ENCODE measurements around the gene ZCCHC8. TPM values are rescaled to one million over a fixed set of nuclear protein-coding genes. Genes with fewer than 3 reads are reported as not detected.

The ZCCHC8 gene
- polyA plus RNA-seq = 3.1 and 5.3 TPM in 2 replicates

GRCh38 chr12:122500685-122501488 is at the start of gene ZCCHC8:
Gene ZCCHC8 (minus strand): TSS chr12:122500932. CDS start chr12:122500840, 92 bp downstream.

GRCh38 chr12:122526683-122527477 is 26.1 kb upstream of the ZCCHC8 start, which contains the start of the genes KNTC1 and RSRC2:
Gene KNTC1 (plus strand): TSS chr12:122527249. CDS start chr12:122530064, 2,815 bp downstream.
Gene RSRC2 (minus strand): TSS chr12:122526936. CDS start chr12:122526853, 83 bp downstream.

GRCh38 chr12:122421821-122422729 is 78.7 kb downstream of the ZCCHC8 start, which contains the start of gene CLIP1:
Gene CLIP1 (minus strand): TSS chr12:122422669. CDS start chr12:122380452, 42,217 bp downstream.

Other genes with a start within 250 kb of the ZCCHC8 start
- gene VPS33A, start 234.4 kb downstream of the ZCCHC8 start, polyA plus RNA-seq = 8.6 and 17.3 TPM in 2 replicates
- gene CLIP1, start 78.3 kb downstream of the ZCCHC8 start, polyA plus RNA-seq = 38.1 and 57.9 TPM in 2 replicates
- gene RSRC2, start 26.0 kb upstream of the ZCCHC8 start, polyA plus RNA-seq = 111 and 112 TPM in 2 replicates
- 1.8 and 4.5 TPM in 2 replicates for gene KNTC1, start 26.3 kb upstream of the ZCCHC8 start, polyA plus RNA-seq
- not detected in 2 replicates for gene HCAR2, start 202.4 kb upstream of the ZCCHC8 start, polyA plus RNA-seq
- not detected in 2 replicates for gene HCAR3, start 215.9 kb upstream of the ZCCHC8 start, polyA plus RNA-seq
- not detected in 2 replicates for gene HCAR1, start 229.9 kb upstream of the ZCCHC8 start, polyA plus RNA-seq

All from Purkinje cell (primary cell).